ENCODE measurements around the gene AK5. TPM values are rescaled to one million over a fixed set of nuclear protein-coding genes. Genes with fewer than 3 reads are reported as not detected.

The AK5 gene
- total and polyA plus RNA-seq, 2 donors (not counting 1 experiment from before 2014, with no cell fraction given) = 0.18 TPM; not detected in 1

- no peaks in the 10 kb centered on the region for H3K4me1 Mint-ChIP-seq
- H3K9me3 Mint-ChIP-seq (ENCODE audit: insufficient read depth) = no peaks in the 10 kb centered on the region
- ChIA-PET POLR2A (no interaction called here), CTCF (no interaction called here)
- no peak overlapping the region for H3K9ac ChIP-seq (ENCODE audit: low read length)
- H3K4me3 Mint-ChIP-seq = no peak overlapping the region
- TF ChIP-seq, protein P1, sequence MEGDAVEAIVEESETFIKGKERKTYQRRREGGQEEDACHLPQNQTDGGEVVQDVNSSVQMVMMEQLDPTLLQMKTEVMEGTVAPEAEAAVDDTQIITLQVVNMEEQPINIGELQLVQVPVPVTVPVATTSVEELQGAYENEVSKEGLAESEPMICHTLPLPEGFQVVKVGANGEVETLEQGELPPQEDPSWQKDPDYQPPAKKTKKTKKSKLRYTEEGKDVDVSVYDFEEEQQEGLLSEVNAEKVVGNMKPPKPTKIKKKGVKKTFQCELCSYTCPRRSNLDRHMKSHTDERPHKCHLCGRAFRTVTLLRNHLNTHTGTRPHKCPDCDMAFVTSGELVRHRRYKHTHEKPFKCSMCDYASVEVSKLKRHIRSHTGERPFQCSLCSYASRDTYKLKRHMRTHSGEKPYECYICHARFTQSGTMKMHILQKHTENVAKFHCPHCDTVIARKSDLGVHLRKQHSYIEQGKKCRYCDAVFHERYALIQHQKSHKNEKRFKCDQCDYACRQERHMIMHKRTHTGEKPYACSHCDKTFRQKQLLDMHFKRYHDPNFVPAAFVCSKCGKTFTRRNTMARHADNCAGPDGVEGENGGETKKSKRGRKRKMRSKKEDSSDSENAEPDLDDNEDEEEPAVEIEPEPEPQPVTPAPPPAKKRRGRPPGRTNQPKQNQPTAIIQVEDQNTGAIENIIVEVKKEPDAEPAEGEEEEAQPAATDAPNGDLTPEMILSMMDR (IDR thresholded peaks at IDR 0.05) = no peak
- TF ChIP-seq EZH2 (IDR thresholded peaks at IDR 0.05; ENCODE audit: borderline replicate concordance, insufficient read depth, low read depth, low read length, poor library complexity, severe bottlenecking) = no peak
- no peak overlapping the region for H2AFZ ChIP-seq (ENCODE audit: insufficient read depth, low read depth, low read length, poor library complexity, severe bottlenecking)
- H3K79me2 ChIP-seq (ENCODE audit: control insufficient read depth, insufficient read depth, low read length) = no peaks in the 10 kb centered on the region
- peaks cover 0 to 1% (median 0%) of the 10 kb centered on the region in 3 donors for H3K9me3 ChIP-seq (ENCODE audit: control extremely low read depth in 1 of 3, control insufficient read depth in 2 of 3, insufficient read depth in 1 of 3, low read length in 2 of 3)
- no peaks in the 10 kb centered on the region for H3K36me3 ChIP-seq (replicated peaks in 1 of 2; ENCODE audit: control extremely low read depth in 1 of 2, control insufficient read depth in 1 of 2, extremely low read depth in 1 of 2, insufficient read depth in 2 of 2, low read length in 1 of 2)
- H3K4me2 ChIP-seq (replicated peaks; ENCODE audit: low read depth, low read length, poor library complexity, severe bottlenecking) = no peak overlapping the region
- DNase-seq (no peak), ATAC-seq (ENCODE audit: low read depth) (no peak)
- H3K27ac Mint-ChIP-seq = no peak overlapping the region
- no peaks in the 10 kb centered on the region for H4K20me1 ChIP-seq (ENCODE audit: control insufficient read depth, insufficient read depth, low read length, poor library complexity, severe bottlenecking)
- intact Hi-C loops (cut with micrococcal nuclease) = no loop called here
- no peak overlapping the region for H3K4me3 ChIP-seq (ENCODE audit: control extremely low read depth in 1 of 5, extremely low read depth in 1 of 5, insufficient read depth in 1 of 5, low read depth in 2 of 5, low read length in 4 of 5)
- no peaks in the 10 kb centered on the region for H3K27me3 ChIP-seq (replicated peaks in 1 of 4; ENCODE audit: control extremely low read depth in 1 of 4, control insufficient read depth in 3 of 4, insufficient read depth in 4 of 4, low read length in 3 of 4)
- no peaks in the 10 kb centered on the region for H3K4me1 ChIP-seq (ENCODE audit: control insufficient read depth in 2 of 2, insufficient read depth in 2 of 2, low read length in 2 of 2)
- no peak overlapping the region for H3K27ac ChIP-seq (ENCODE audit: low read length in 2 of 2)
- peaks cover 6% of the 10 kb centered on the region for H3K27me3 Mint-ChIP-seq
Measured at GRCh38 chr1:77348549-77348948, 66.7 kb downstream of the AK5 start.

DNA sequence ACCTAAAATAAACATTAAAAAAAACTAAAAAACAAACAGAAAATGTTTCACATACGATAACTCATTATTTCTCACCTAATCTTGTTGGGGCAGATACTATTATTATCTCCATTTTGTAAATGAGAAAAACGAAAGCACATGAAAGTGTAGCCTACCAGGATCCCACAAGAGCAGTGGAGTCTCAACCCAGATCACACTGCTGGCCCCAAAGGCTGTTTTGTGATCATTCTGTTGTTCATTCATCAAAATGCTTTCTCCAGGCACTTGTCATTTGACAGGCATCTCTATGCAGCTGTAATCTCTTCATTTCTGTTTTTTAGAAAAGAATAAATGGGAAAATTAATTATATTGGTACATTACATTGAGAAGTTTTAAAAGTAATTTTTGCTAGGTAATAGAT is 67.5 kb downstream of the AK5 start:
- Mint-ChIP-seq H3K4me1 (no peaks in the 10 kb centered on the region), H3K4me3 (no peak overlapping the region), H3K27ac (no peak overlapping the region), H3K27me3 (peaks cover 10% of the 10 kb centered on the region), H3K9me3 (ENCODE audit: insufficient read depth) (no peaks in the 10 kb centered on the region)
- Histone ChIP-seq H4K20me1 (ENCODE audit: control insufficient read depth, insufficient read depth, low read length, poor library complexity, severe bottlenecking) (no peaks in the 10 kb centered on the region), H3K79me2 (ENCODE audit: control insufficient read depth, insufficient read depth, low read length) (no peaks in the 10 kb centered on the region), H3K27ac (ENCODE audit: low read length in 2 of 2) (no peak overlapping the region), H3K27me3 (replicated peaks in 1 of 4; ENCODE audit: control extremely low read depth in 1 of 4, control insufficient read depth in 3 of 4, insufficient read depth in 4 of 4, low read length in 3 of 4) (no peaks in the 10 kb centered on the region), H3K4me3 (ENCODE audit: control extremely low read depth in 1 of 5, extremely low read depth in 1 of 5, insufficient read depth in 1 of 5, low read depth in 2 of 5, low read length in 4 of 5) (no peak overlapping the region), H3K9ac (ENCODE audit: low read length) (no peak overlapping the region), H3K4me1 (ENCODE audit: control insufficient read depth in 2 of 2, insufficient read depth in 2 of 2, low read length in 2 of 2) (no peaks in the 10 kb centered on the region), H3K36me3 (replicated peaks in 1 of 2; ENCODE audit: control extremely low read depth in 1 of 2, control insufficient read depth in 1 of 2, extremely low read depth in 1 of 2, insufficient read depth in 2 of 2, low read length in 1 of 2) (no peaks in the 10 kb centered on the region), H3K4me2 (replicated peaks; ENCODE audit: low read depth, low read length, poor library complexity, severe bottlenecking) (no peak overlapping the region), H3K9me3 (ENCODE audit: control extremely low read depth in 1 of 3, control insufficient read depth in 2 of 3, insufficient read depth in 1 of 3, low read length in 2 of 3) (peaks cover 0 to 1% (median 0%) of the 10 kb centered on the region in 3 donors), H2AFZ (ENCODE audit: insufficient read depth, low read depth, low read length, poor library complexity, severe bottlenecking) (no peak overlapping the region)
- TF ChIP-seq EZH2 (IDR thresholded peaks at IDR 0.05; ENCODE audit: borderline replicate concordance, insufficient read depth, low read depth, low read length, poor library complexity, severe bottlenecking) = no peak
- TF ChIP-seq, protein P1 (IDR thresholded peaks at IDR 0.05) = no peak
- 100% methylated on average over 2 of the region's 2 CpGs for WGBS (ENCODE audit: insufficient coverage)
- CTCF ChIA-PET = no interaction called here
- intact Hi-C loops (cut with micrococcal nuclease) = no loop called here
- DNase-seq = no peak
- no peak for ATAC-seq (ENCODE audit: low read depth)
- POLR2A ChIA-PET = no interaction called here

All from B cell (primary cell).